Stimulated activated CD8-positive, alpha-beta memory T cell treated with anti-CD3 and anti-CD28 coated beads, Interleukin-4, amount 100 ng/mL, for 48 hours (primary cell): ENCODE measurements around the gene TSHZ1.
"Not testable (repeated sequence)": the region's sequence is repeated elsewhere in the genome, so short reads cannot be mapped to it uniquely, and the experiment has no call there.

ENCODE experiments used
- DNase-seq: peaks from one replicate; pipeline ENCODE4 v3.0.0-alpha.2; 2020

Gene TSHZ1

GRCh38 chr18:75320506-75320905, 109.9 kb downstream of the TSHZ1 start:
- no peak for DNase-seq

- DNase-seq: no peak
Observed at GRCh38 chr18:75321431-75321830, 110.8 kb downstream of the TSHZ1 start.

- DNase-seq: no peak
Observed at GRCh38 chr18:75322206-75322605, 111.6 kb downstream of the TSHZ1 start.

- DNase-seq: no peak
Observed at GRCh38 chr18:75323821-75324585, 113.4 kb downstream of the TSHZ1 start.

- no peak for DNase-seq
Observed at GRCh38 chr18:75324686-75325257, 114.2 kb downstream of the TSHZ1 start.

- not testable (repeated sequence) for DNase-seq
Observed at GRCh38 chr18:75329753-75330152, 119.2 kb downstream of the TSHZ1 start.

GRCh38 chr18:75330308-75330707, 119.7 kb downstream of the TSHZ1 start:
- DNase-seq: no peak

- no peak for DNase-seq
Observed at GRCh38 chr18:75334869-75335268, 124.3 kb downstream of the TSHZ1 start.

GRCh38 chr18:75335511-75335910, 124.9 kb downstream of the TSHZ1 start:
- no peak for DNase-seq

- no peak for DNase-seq
Observed at GRCh38 chr18:75336767-75337166, 126.2 kb downstream of the TSHZ1 start.

- DNase-seq: no peak
Observed at GRCh38 chr18:75337348-75337747, 126.8 kb downstream of the TSHZ1 start.

GRCh38 chr18:75338631-75339030, 128.0 kb downstream of the TSHZ1 start:
- no peak for DNase-seq
